Breast epithelium (tissue), 3 donors: Measurements from ENCODE around the gene LGALS9B.
"Not testable (repeated sequence)": the region's sequence is repeated elsewhere in the genome, so short reads cannot be mapped to it uniquely, and the experiment has no call there.

Experiments used
- CTCF ChIP-seq, 3 donors: fragments of 450-650 bp; IDR thresholded peaks; one replicate each; pipeline ENCODE4 v1.5.1; 2016 to 2017; ENCODE audit warnings: antibody characterized with exemption in 3 of 3, mild to moderate bottlenecking in 3 of 3, moderate library complexity in 3 of 3
- POLR2A ChIP-seq: fragments of 450-650 bp; IDR thresholded peaks from one replicate; pipeline ENCODE4 v1.6.1; 2016; ENCODE audit warnings: antibody characterized with exemption, mild to moderate bottlenecking, moderate library complexity
- POLR2AphosphoS5 ChIP-seq, 3 donors: sonication (generic); formaldehyde crosslinking; IDR thresholded peaks; one replicate each; pipeline ENCODE4 v1.6.1; 2017; ENCODE audit warnings: antibody characterized with exemption in 3 of 3

- not testable (repeated sequence) for TF ChIP-seq POLR2A; CTCF (IDR thresholded peaks at IDR 0.05); POLR2AphosphoS5 (IDR thresholded peaks at IDR 0.05)
Observed at GRCh38 chr17:20505333-20505732, 38.0 kb upstream of the LGALS9B start.
